DOHH2 (cell line): Measurements from ENCODE around the gene FOXN3.

ENCODE experiments used
- H3F3A ChIP-seq: fragments of 200-600 bp; sonication (generic), shearing (Covaris generic); 2 replicates; pipeline ENCODE4 v1.6.0; 2016; ENCODE audit warnings: antibody characterized with exemption, mild to moderate bottlenecking; ENCODE audit not compliant: control insufficient read depth, insufficient read depth
- H3K27ac ChIP-seq: fragments of 200-600 bp; sonication (generic); 2 replicates; pipeline ENCODE4 v1.5.1; 2014; ENCODE audit warnings: low read depth, mild to moderate bottlenecking, low read length, moderate library complexity
- H3K27me3 ChIP-seq: fragments of 200-600 bp; sonication (generic); 2 replicates; pipeline ENCODE4 v1.6.1; 2014; ENCODE audit warnings: mild to moderate bottlenecking, low read length, mixed read lengths; ENCODE audit not compliant: control insufficient read depth
- H3K36me3 ChIP-seq: fragments of 200-600 bp; sonication (generic); 2 replicates; pipeline ENCODE4 v1.6.1; 2014; ENCODE audit warnings: mild to moderate bottlenecking, low read length, moderate library complexity, mixed read lengths; ENCODE audit not compliant: control insufficient read depth
- H3K4me1 ChIP-seq: fragments of 200-600 bp; sonication (generic); 2 replicates; pipeline ENCODE4 v1.6.1; 2014; ENCODE audit warnings: mild to moderate bottlenecking, low read length, mixed read lengths; ENCODE audit not compliant: control insufficient read depth
- H3K4me2 ChIP-seq: fragments of 200-600 bp; sonication (generic); 2 replicates; pipeline ENCODE4 v1.6.0; 2014; ENCODE audit warnings: mild to moderate bottlenecking, low read length, moderate library complexity
- H3K4me3 ChIP-seq: fragments of 200-600 bp; sonication (generic); 2 replicates; pipeline ENCODE4 v1.5.1; 2014; ENCODE audit warnings: mild to moderate bottlenecking, low read length, mixed read lengths
- H3K79me2 ChIP-seq: fragments of 200-600 bp; sonication (generic); 2 replicates; pipeline ENCODE4 v1.6.1; 2014; ENCODE audit warnings: mild to moderate bottlenecking, low read length, mixed read lengths; ENCODE audit not compliant: control insufficient read depth
- H3K9me2 ChIP-seq: fragments of 200-600 bp; sonication (generic); replicated peaks from 2 replicates; pipeline ENCODE4 v1.6.1; 2014; ENCODE audit warnings: mild to moderate bottlenecking, low read length, mixed read lengths; ENCODE audit not compliant: control insufficient read depth
- H3K9me3 ChIP-seq: fragments of 200-600 bp; sonication (generic); 2 replicates; pipeline ENCODE4 v1.6.1; 2014; ENCODE audit warnings: antibody characterized with exemption, low read length, mixed read lengths; ENCODE audit not compliant: control insufficient read depth, insufficient read depth
- H4K20me1 ChIP-seq: fragments of 200-600 bp; sonication (generic); 2 replicates; pipeline ENCODE4 v1.6.0; 2014; ENCODE audit warnings: low read depth, mild to moderate bottlenecking, antibody characterized with exemption, low read length, moderate library complexity; ENCODE audit not compliant: control insufficient read depth, insufficient read depth
- EZH2phosphoT487 ChIP-seq: fragments of 200-600 bp; sonication (generic); IDR thresholded peaks from 2 replicates; pipeline ENCODE4 v1.6.1; 2017; ENCODE audit warnings: borderline replicate concordance, mild to moderate bottlenecking, antibody characterized with exemption, low read length, moderate library complexity, mixed read lengths
- TF ChIP-seq, protein P1 (sequence below): fragments of 200-600 bp; sonication (generic); IDR thresholded peaks from one replicate; pipeline ENCODE4 v1.5.1; 2014; ENCODE audit warnings: antibody characterized with exemption, mild to moderate bottlenecking, low read depth, low read length; ENCODE audit not compliant: poor library complexity, severe bottlenecking

Gene FOXN3

GRCh38 chr14:89249972-89250654 lies 166.9 kb downstream of the FOXN3 start:
- peaks cover 12% of the 10 kb centered on the region for H3K4me1 ChIP-seq
- no peak for TF ChIP-seq EZH2phosphoT487
- TF ChIP-seq, protein P1, sequence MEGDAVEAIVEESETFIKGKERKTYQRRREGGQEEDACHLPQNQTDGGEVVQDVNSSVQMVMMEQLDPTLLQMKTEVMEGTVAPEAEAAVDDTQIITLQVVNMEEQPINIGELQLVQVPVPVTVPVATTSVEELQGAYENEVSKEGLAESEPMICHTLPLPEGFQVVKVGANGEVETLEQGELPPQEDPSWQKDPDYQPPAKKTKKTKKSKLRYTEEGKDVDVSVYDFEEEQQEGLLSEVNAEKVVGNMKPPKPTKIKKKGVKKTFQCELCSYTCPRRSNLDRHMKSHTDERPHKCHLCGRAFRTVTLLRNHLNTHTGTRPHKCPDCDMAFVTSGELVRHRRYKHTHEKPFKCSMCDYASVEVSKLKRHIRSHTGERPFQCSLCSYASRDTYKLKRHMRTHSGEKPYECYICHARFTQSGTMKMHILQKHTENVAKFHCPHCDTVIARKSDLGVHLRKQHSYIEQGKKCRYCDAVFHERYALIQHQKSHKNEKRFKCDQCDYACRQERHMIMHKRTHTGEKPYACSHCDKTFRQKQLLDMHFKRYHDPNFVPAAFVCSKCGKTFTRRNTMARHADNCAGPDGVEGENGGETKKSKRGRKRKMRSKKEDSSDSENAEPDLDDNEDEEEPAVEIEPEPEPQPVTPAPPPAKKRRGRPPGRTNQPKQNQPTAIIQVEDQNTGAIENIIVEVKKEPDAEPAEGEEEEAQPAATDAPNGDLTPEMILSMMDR = no peak
- no peaks in the 10 kb centered on the region for H3K27me3 ChIP-seq
- H4K20me1 ChIP-seq = no peaks in the 10 kb centered on the region
- no peaks in the 10 kb centered on the region for H3K36me3 ChIP-seq
- H3K9me3 ChIP-seq = peaks cover 13% of the 10 kb centered on the region
- H3K9me2 ChIP-seq = no peaks in the 10 kb centered on the region
- no peak overlapping the region for H3K4me3 ChIP-seq
- H3K27ac ChIP-seq = no peak overlapping the region
- H3K4me2 ChIP-seq = no peak overlapping the region
- no peaks in the 10 kb centered on the region for H3F3A ChIP-seq
- H3K79me2 ChIP-seq = no peaks in the 10 kb centered on the region

DNA sequence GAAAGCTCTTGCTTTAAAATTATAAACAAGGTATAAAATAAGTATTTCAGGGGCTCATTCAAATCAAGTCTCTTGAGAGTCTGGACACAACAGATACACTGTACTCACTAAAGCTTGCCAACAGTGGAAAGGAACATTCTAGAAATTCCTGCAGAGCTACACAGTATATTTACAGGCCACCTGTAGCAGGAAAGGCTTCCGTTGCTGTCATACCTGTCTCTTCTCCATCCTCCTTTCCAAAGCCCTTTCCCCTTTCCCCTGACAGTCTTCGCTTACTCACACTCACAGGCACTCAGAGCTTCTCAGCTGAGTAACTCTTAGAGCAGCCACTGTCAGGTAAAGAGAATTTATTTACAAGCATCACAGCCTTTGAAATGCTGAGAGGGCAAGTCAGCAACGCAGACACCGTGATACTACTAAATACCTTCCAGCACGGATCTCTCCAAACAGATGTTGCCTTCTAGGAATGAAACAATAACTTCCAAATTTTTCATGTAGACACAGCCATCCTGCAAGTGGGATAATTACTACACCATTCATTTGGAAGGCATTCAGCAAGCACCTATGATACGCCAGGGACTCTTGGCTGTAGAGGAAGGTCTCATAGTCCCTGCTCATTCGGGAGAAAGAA lies 167.9 kb downstream of the FOXN3 start:
- H4K20me1 ChIP-seq = no peaks in the 10 kb centered on the region
- H3K4me1 ChIP-seq = peaks cover 21% of the 10 kb centered on the region
- H3K9me3 ChIP-seq = peaks cover 13% of the 10 kb centered on the region
- H3F3A ChIP-seq = no peaks in the 10 kb centered on the region
- no peak overlapping the region for H3K4me3 ChIP-seq
- H3K9me2 ChIP-seq = no peaks in the 10 kb centered on the region
- H3K79me2 ChIP-seq = no peaks in the 10 kb centered on the region
- TF ChIP-seq EZH2phosphoT487 = no peak
- TF ChIP-seq, protein P1 = no peak
- no peak overlapping the region for H3K4me2 ChIP-seq
- no peaks in the 10 kb centered on the region for H3K36me3 ChIP-seq
- H3K27me3 ChIP-seq = no peaks in the 10 kb centered on the region
- H3K27ac ChIP-seq = no peak overlapping the region

DNA sequence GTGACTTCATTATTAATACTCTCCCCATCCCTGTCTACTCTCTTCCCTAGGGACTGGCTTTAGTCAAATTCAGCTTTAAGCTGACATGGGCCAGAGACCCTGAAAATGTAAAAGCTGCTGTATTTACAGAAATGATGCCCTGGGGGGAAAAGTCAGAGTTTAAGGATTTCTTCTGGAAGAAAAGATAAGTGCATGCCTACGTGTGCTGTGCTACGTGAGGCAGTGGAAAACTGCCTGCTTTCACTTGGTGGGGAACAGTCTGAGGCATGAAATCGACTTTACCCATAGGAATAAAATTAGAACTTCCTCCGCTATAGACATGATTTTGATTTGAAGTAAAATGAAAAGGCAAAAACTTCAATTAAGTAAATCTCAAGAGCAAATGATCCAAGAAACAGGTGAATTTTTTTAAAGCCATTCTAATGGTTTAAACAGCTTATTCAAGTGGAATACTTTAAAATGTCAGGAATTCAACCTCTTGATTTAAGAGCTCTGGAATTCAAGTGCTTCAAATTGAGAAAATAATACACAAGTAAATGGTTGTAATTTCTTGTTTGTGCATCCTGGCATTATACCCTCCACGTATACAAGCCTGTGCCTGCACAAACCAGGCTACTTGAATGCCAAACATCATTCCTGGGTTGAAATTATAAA lies 168.5 kb downstream of the FOXN3 start:
- no peak overlapping the region for H3K4me3 ChIP-seq

More for the DNA sequence above, 168.5 kb downstream of the FOXN3 start:
- Histone ChIP-seq H3K36me3 (no peaks in the 10 kb centered on the region), H3K4me1 (peaks cover 27% of the 10 kb centered on the region), H3K9me2 (no peaks in the 10 kb centered on the region), H3K4me2 (no peak overlapping the region), H3F3A (no peaks in the 10 kb centered on the region), H4K20me1 (no peaks in the 10 kb centered on the region), H3K9me3 (peaks cover 13% of the 10 kb centered on the region), H3K79me2 (peaks cover 2% of the 10 kb centered on the region; the same call in 1 of the 2 replicates), H3K27ac (no peak overlapping the region), H3K27me3 (no peaks in the 10 kb centered on the region)
- TF ChIP-seq EZH2phosphoT487 = no peak
- TF ChIP-seq, protein P1 = no peak
